ENCODE results near the gene L3MBTL4. TPM values are rescaled to one million over a fixed set of nuclear protein-coding genes. Genes with fewer than 3 reads are reported as not detected.

Gene L3MBTL4
- total RNA-seq = 8.7 TPM

DNA sequence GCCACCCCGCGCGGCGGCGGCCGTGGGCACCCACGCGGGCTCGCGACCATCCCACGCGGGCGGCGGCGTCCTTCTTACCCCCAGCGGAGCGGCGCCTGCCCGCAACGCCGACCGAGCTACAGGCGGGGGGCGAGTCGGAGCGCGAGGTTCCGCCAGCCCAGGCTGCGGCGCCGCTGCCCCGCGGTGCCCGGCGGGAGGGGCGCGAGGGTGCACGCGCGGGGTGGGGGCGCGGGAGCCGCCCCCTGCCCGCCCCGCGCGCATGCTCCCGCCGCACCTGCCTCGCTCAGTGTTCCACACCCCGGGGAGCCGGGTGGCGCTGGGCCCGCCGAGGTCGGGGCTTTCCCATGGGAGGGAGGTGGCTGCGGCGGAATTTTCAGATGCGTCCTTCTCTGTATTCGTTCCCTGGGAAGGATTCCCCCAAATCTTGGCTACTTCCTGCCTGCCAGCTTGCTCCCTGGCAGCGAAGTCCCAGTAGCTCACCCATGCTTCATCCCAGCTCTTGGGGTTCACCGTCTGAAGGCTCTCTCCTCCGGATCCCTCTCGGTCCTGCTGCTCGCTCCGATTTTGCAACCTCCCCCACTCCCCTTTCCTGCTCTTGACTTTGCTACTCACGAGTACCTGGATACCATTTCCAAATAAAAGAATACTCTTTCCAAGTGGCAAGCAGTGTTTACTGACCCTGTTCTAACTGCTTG, at the start of gene L3MBTL4:
Gene L3MBTL4, minus strand, starts transcription at position 189 of the 695 bp plus-strand sequence. CDS start 103,286 bp downstream, outside the sequence.
- DNase-seq (ENCODE audit: low spot score) = peak; percentile 72
- intact Hi-C loops (cut with DNase I) = no loop called here
- peak; percentile 61 for ATAC-seq

GRCh38 chr18:6452194-6452593, 37.5 kb upstream of the L3MBTL4 start:
- intact Hi-C loops (cut with DNase I) = no loop called here
- no peak for ATAC-seq
- DNase-seq (ENCODE audit: low spot score) = no peak

DNA sequence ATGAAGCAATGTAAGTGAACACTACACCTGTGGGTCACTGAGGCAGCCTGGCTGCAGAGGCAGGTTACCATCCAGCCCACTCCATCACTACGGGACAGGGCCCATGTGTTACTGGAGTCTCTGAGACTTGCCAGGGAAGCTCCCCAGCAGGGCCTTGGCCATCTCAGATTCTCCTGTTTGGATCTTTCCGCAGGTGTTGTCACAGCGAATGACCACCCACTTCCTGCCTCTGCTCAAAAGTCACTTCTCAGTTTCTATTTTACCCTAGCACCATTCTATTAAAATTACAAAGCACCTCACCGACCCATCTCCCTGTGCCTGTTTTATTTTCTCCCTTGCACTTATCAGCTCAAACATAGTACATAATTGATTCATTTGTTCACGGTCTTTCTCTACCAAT, 34.5 kb upstream of the L3MBTL4 start:
- ATAC-seq = no peak
- no peak for DNase-seq (ENCODE audit: low spot score)
- intact Hi-C loops (cut with DNase I) = no loop called here

- ATAC-seq (no peak), DNase-seq (ENCODE audit: low spot score) (no peak)
- intact Hi-C loops (cut with DNase I) = no loop called here
Measured at GRCh38 chr18:6444466-6445228, 29.9 kb upstream of the L3MBTL4 start.

GRCh38 chr18:6441200-6441599, 26.5 kb upstream of the L3MBTL4 start:
- DNase-seq (ENCODE audit: low spot score) = no peak
- ATAC-seq = no peak
- intact Hi-C loops (cut with DNase I) = no loop called here

GRCh38 chr18:6437937-6438818, 23.5 kb upstream of the L3MBTL4 start:
- no peak for DNase-seq (ENCODE audit: low spot score)
- intact Hi-C loops (cut with DNase I) = no loop called here
- no peak for ATAC-seq

DNA sequence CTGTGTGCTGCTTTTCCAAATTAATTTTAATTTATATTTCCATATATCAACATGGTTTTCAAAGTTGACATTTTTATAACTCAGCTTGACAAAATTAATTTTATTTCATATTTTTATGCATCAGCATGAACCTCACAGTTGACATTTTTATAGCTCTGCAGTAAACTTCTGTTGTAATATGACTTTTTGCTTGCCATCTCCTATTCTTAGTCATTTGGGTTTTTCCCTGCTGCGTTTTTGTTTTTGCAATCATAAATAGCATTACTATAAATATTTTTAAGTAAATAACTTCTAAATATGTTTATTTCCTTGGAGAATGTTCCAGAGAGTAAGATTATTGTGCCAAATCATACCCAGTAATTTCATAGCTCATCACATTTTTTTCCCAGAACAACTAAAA, 21.0 kb upstream of the L3MBTL4 start:
- intact Hi-C loops (cut with DNase I) = no loop called here
- ATAC-seq = no peak
- no peak for DNase-seq (ENCODE audit: low spot score)

DNA sequence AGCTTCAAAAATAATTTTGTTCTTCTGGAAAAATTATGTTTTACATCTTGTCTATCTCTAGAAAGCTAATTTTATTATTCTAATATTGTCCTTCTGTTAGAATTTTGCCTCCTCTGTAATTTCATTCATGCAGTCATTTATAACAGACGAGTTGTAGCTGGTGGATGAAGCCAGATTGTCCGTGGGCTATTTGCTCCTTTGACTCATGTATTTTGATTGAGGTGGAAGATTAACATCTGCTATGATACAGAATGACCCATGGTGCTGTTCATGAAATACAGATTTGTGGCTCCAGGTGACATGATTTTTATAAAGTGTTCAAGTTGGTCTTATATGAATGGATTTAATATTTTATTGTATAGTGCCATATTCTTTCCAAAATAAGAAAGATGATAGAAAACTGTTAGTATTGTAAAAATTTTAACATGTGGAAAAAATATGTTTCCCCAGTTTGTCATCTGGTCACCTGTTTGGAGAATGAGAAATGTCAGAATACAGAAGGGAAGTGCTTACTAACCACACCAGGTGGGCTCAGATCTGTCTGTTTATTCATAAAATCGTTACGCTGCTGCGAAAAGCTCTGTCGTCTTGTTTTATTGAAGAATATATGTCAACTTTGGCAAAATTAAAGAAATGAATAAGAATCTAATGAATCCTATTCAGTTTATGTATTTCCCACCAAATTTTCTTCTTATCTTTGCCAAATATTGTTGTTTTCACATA, 20.4 kb upstream of the L3MBTL4 start:
- ATAC-seq = no peak
- intact Hi-C loops (cut with DNase I) = no loop called here
- no peak for DNase-seq (ENCODE audit: low spot score)

DNA sequence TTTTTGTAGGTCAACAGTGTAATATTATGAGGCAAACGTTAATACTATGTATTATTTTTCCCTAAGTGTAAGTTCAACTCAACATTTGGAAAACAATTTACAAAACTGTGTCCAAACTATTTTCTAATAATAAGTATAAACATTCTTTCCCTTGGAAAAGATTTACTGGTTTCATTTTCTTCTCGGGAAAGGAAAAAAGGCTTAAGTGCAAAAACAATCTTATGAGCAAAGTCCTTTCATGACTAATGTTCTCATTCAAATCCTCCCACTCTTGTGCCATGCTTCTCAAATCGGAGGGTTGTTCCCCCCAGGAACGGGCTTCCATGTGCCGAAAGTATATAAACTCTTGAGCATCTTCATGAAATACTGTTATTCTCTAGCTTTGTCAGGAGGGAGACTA, 19.8 kb upstream of the L3MBTL4 start:
- ATAC-seq = no peak
- intact Hi-C loops (cut with DNase I) = no loop called here
- DNase-seq (ENCODE audit: low spot score) = no peak

DNA sequence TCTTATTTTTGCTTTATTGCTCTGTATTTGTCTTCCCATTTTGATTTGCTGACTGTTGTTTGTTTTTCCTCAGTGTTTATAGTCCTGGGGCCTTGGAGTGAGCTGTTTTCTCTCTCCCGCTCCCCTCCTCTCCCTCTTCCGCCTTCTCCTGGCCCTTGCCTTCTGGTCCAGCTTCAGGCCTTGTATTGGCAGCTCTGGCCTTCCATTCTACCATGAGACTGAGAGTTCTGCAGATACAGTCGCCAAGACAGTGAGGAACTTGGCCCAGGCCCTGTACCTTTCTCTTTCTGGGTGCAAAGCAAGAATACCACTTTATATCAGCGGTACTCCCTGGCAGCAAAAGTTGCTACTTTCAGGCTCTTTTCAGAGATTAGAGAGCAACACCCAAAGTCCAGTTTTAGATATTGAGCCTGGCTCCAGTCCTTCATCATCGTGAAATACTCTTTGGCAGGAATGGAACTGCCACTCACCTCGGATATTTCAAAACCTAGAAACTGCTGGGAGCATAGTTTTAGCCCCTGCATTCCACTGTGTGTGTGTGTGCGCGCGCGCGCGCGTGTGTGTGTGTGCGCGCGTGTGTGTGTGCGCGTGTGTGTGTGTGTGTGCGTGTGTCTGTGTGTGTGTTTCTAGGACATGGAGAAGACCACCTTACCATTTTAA, 17.1 kb upstream of the L3MBTL4 start:
- no peak for DNase-seq (ENCODE audit: low spot score)
- peak; percentile 24 for ATAC-seq
- intact Hi-C loops (cut with DNase I) = no loop called here

- intact Hi-C loops (cut with DNase I) = no loop called here
- no peak for DNase-seq (ENCODE audit: low spot score)
- no peak for ATAC-seq
Measured at GRCh38 chr18:6428851-6429395, 14.2 kb upstream of the L3MBTL4 start.

DNA sequence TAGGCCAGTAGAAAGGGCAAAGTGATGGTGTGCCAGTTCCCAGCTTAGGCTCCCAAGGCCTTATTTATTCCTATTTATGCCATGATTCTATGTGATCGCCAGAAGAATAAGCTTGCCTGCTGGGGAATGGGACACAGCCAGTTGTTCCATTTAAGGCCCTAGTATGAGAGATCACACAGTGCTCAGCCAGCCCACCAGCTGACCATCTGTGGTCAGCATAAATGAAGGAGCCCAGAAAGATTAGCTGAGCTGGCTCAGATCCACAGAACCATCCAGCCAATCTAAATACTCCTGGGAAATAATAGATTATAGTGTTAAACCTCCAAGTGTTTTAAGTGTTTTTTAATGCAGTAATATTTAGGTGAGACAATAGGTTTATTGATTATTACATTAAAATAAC, 12.6 kb upstream of the L3MBTL4 start:
- intact Hi-C loops (cut with DNase I) = no loop called here
- DNase-seq (ENCODE audit: low spot score) = no peak
- no peak for ATAC-seq

GRCh38 chr18:6423289-6423688, 8.6 kb upstream of the L3MBTL4 start:
- intact Hi-C loops (cut with DNase I) = loop anchor here (5.0 kb wide), 1 partner anchor 621 kb away; no protein-coding TSS in a partner anchor
- ATAC-seq (no peak), DNase-seq (ENCODE audit: low spot score) (no peak)

GRCh38 chr18:6414118-6414722, 491 bp downstream of the L3MBTL4 start:
- intact Hi-C loops (cut with DNase I) = no loop called here
- peak; percentile 80 for ATAC-seq
- DNase-seq (ENCODE audit: low spot score) = peak; percentile 74

DNA sequence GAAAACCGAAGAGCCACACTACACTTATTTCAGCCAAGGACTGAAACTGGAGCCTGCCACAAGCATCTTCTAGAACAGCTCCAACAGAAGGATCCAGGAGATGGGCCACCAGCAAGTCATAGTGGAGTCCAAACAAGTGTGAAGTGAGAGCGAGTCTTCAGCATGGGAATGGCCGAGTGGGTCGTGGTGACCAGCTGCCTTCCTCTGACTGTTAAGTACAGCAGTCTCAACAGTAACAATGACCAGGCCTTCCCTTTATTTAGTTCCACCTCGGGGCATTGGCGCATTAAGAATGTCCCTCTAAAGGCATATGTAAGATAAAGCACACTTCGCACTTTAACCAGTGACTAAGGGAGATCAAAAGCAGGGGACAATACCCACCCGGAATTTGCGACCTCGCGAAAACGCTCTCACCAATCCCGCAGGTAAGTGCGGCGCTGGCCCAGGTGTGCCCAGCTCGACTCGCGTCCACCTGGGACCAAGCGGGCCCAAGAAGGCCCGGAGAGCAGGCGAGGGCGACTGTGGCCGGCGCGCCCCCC, 1.1 kb downstream of the L3MBTL4 start:
- ATAC-seq (peak; percentile 23), DNase-seq (ENCODE audit: low spot score) (no peak)
- intact Hi-C loops (cut with DNase I) = no loop called here

- ATAC-seq (no peak), DNase-seq (ENCODE audit: low spot score) (no peak)
- intact Hi-C loops (cut with DNase I) = no loop called here
Measured at GRCh38 chr18:6412933-6413472, 1.7 kb downstream of the L3MBTL4 start.

- DNase-seq (ENCODE audit: low spot score) = no peak
- intact Hi-C loops (cut with DNase I) = no loop called here
- peak; percentile 39 for ATAC-seq
Measured at GRCh38 chr18:6411382-6411781, 3.3 kb downstream of the L3MBTL4 start.
